GM12878 (cell line): ENCODE data around the gene CETN1. TPM values are rescaled to one million over a fixed set of nuclear protein-coding genes. Genes with fewer than 3 reads are reported as not detected.

Experiments
- ATAC-seq: fragments of 200-7000 bp; cut with Tn5 transposase; 3 replicates; pipeline ENCODE4 v1.9.1; 2020; ENCODE audit warnings: mild to moderate bottlenecking, moderate library complexity
- BruUV-seq: library from RNA; stranded (reverse); fragments of 400-500 nt; replicated peaks from 2 replicates; lab custom pipeline; 2021; lab: Mats Ljungman, UMichigan
- CTCF ChIA-PET: fragments of 300-600 bp; sonication (Branson Sonifier 250); formaldehyde crosslinking; extraction: SDS; loops from one replicate; lab custom pipeline; 2021; ENCODE audit warnings: inconsistent platforms; lab: Yijun Ruan, JAX
- POLR2A ChIA-PET: fragments of 350-600 bp; formaldehyde crosslinking; extraction: SDS; loops from one replicate; lab custom pipeline; 2021; ENCODE audit warnings: inconsistent platforms; lab: Charles Lee
- RAD21 ChIA-PET: fragments of 300-600 bp; sonication (Branson Sonifier 250); formaldehyde crosslinking; loops from one replicate; lab custom pipeline; 2023; ENCODE audit warnings: antibody characterized with exemption; ENCODE audit not compliant: unreplicated experiment; lab: Charles Lee
- SMC1A ChIA-PET: fragments of 300-600 bp; sonication (Branson Sonifier 250); formaldehyde crosslinking; loops from one replicate; lab custom pipeline; 2023; ENCODE audit not compliant: unreplicated experiment, uncharacterized antibody; lab: Charles Lee
- DNase-seq: peaks from one replicate; pipeline ENCODE4 v3.0.0-alpha.2; 2011; ENCODE audit warnings: low read depth, low spot score
- FAIRE-seq: peaks from 3 replicates; lab custom pipeline; 2011; peaks lifted over from hg19 to GRCh38; lab: Jason Lieb, UNC
- H2AFZ ChIP-seq: 2 replicates; pipeline ENCODE4 v1.6.0; 2011; ENCODE audit warnings: low read depth, low read length, control low read depth; ENCODE audit not compliant: control insufficient read depth
- H3K27ac ChIP-seq: 2 replicates; pipeline ENCODE4 v1.5.1; 2011; ENCODE audit warnings: control low read depth; ENCODE audit not compliant: control insufficient read depth, insufficient read depth
- H3K27me3 ChIP-seq, 2 experiments: replicated peaks in 1 of 2; 2 replicates each; pipeline versions ENCODE4 v1.6.0 to v1.6.1; 2011; ENCODE audit warnings: low read length in 1 of 2; ENCODE audit not compliant: control insufficient read depth in 2 of 2, insufficient read depth in 2 of 2
- H3K36me3 ChIP-seq, 2 experiments: 2 replicates each; pipeline ENCODE4 v1.5.1; 2011; ENCODE audit warnings: low read length in 1 of 2; ENCODE audit not compliant: control insufficient read depth in 2 of 2, insufficient read depth in 2 of 2
- H3K4me1 ChIP-seq: 2 replicates; pipeline ENCODE4 v1.6.1; 2011; ENCODE audit warnings: mild to moderate bottlenecking, low read length, moderate library complexity, mixed read lengths; ENCODE audit not compliant: control insufficient read depth, insufficient read depth
- H3K4me2 ChIP-seq: 2 replicates; pipeline ENCODE4 v1.6.0; 2011; ENCODE audit warnings: control low read depth; ENCODE audit not compliant: control insufficient read depth, insufficient read depth
- H3K4me3 ChIP-seq: fragments of 200-600 bp; sonication (generic); 2 replicates; pipeline ENCODE4 v1.5.1; 2016
- H3K79me2 ChIP-seq: 2 replicates; pipeline ENCODE4 v1.6.0; 2011; ENCODE audit warnings: low read length; ENCODE audit not compliant: control insufficient read depth, insufficient read depth
- H3K9ac ChIP-seq: 2 replicates; pipeline ENCODE4 v1.8.0; 2011; ENCODE audit warnings: low read length, control low read depth, mixed read lengths; ENCODE audit not compliant: control insufficient read depth, insufficient read depth
- H3K9me3 ChIP-seq: replicated peaks from 3 replicates; pipeline ENCODE4 v1.5.1; 2011; ENCODE audit warnings: mild to moderate bottlenecking, low read length; ENCODE audit not compliant: control insufficient read depth, insufficient read depth
- H4K20me1 ChIP-seq: 2 replicates; pipeline ENCODE4 v1.6.0; 2011; ENCODE audit not compliant: control insufficient read depth, insufficient read depth
- BACH1 ChIP-seq: fragments of 450-650 bp; IDR thresholded peaks from 2 replicates; pipeline ENCODE4 v1.6.1; 2017; ENCODE audit warnings: mild to moderate bottlenecking, borderline replicate concordance
- EGR1 ChIP-seq, 2 experiments: IDR thresholded peaks; 1 replicate in 1 of 2; 2 replicates in 1 of 2; pipeline ENCODE4 v1.6.1; 2011 to 2012; ENCODE audit warnings: low read depth in 2 of 2, low read length in 2 of 2, borderline replicate concordance in 1 of 2, mild to moderate bottlenecking in 1 of 2, moderate library complexity in 1 of 2
- MYB ChIP-seq: fragments of 150-350 bp; IDR thresholded peaks from 2 replicates; pipeline ENCODE4 v1.6.1; 2014; ENCODE audit warnings: mild to moderate bottlenecking, low read depth, low read length, borderline replicate concordance
- MYC ChIP-seq: IDR thresholded peaks from 2 replicates; pipeline ENCODE4 v1.6.1; 2011; ENCODE audit warnings: mild to moderate bottlenecking, low read length, moderate library complexity, inconsistent platforms; ENCODE audit not compliant: insufficient read depth, insufficient replicate concordance, insufficient read length, severe bottlenecking
- NFYB ChIP-seq: IDR thresholded peaks from 2 replicates; pipeline ENCODE4 v1.6.1; 2011; ENCODE audit warnings: low read depth, mild to moderate bottlenecking, low read length, improper control_type of control experiment, moderate library complexity; ENCODE audit not compliant: insufficient read depth
- PAX5 ChIP-seq: IDR thresholded peaks from 2 replicates; pipeline ENCODE4 v1.6.1; 2011; ENCODE audit warnings: low read depth, low read length, borderline replicate concordance
- POLR2A ChIP-seq: IDR thresholded peaks from 2 replicates; pipeline ENCODE4 v1.6.1; 2011; ENCODE audit warnings: low read depth, mild to moderate bottlenecking, low read length
- POLR2AphosphoS2 ChIP-seq: IDR thresholded peaks from 2 replicates; pipeline ENCODE4 v1.6.1; 2011; ENCODE audit warnings: low read depth, mild to moderate bottlenecking, low read length, improper control_type of control experiment, moderate library complexity
- POU2F2 ChIP-seq: IDR thresholded peaks from 3 replicates; pipeline ENCODE4 v1.6.1; 2011; ENCODE audit warnings: low read depth, mild to moderate bottlenecking, low read length, borderline replicate concordance
- STAT1 ChIP-seq: fragments of 450-650 bp; conservative IDR thresholded peaks from 2 replicates; pipeline ENCODE4 v1.6.1; 2014; ENCODE audit warnings: antibody characterized with exemption, mild to moderate bottlenecking
- YY1 ChIP-seq: IDR thresholded peaks from 2 replicates; pipeline ENCODE4 v1.6.1; 2011; ENCODE audit warnings: low read depth, mild to moderate bottlenecking, low read length
- WGBS: methylation state at CpG from one replicate; pipeline ENCODE4 v1.1.6; 2016; ENCODE audit warnings: low lambda C conversion rate; ENCODE audit not compliant: insufficient replicate concordance, insufficient coverage; ENCODE audit errors: missing lambda C conversion rate; 5-methylcytosine and 5-hydroxymethylcytosine counted together
- in situ Hi-C: fragments of 300-500 bp; cut with MboI; formaldehyde crosslinking; loops from 9 replicates; pipeline ENCODE4 v1.14.3; 2018; ENCODE audit warnings: mixed read lengths
- intact Hi-C: fragments of 100-400 bp; cut with micrococcal nuclease; formaldehyde crosslinking; loops from one replicate; pipeline ENCODE4 v1.14.2; 2022; ENCODE audit not compliant: unreplicated experiment
- polyA plus RNA-seq, 11 experiments: library from polyadenylated mRNA; depleted of rRNA in 4 of 11; unstranded in 6 of 11; stranded (reverse) in 5 of 11; fragments of >200 nt; fragmentation: Nextera tagmentation in 4 of 11; fragmentation: Illumina TruSeq in 1 of 11; extraction: Ambion mirVana in 4 of 11; extraction: Trizol in 1 of 11; gene quantifications; 1 replicate in 1 of 11; 2 replicates in 10 of 11; pipeline versions ENCODE4 v1.2.1 to v1.2.3, GENCODE V29; 2011 to 2016; ENCODE audit warnings: inconsistent platforms in 2 of 11, missing spikeins in 2 of 11, low read depth in 1 of 11
- total RNA-seq, 4 experiments: library from RNA; depleted of rRNA in 3 of 4; stranded (reverse); fragments of >200 nt in 3 of 4; fragmentation: Illumina TruSeq in 1 of 4; extraction: Trizol in 1 of 4; gene quantifications; 2 replicates each; pipeline versions ENCODE4 v1.2.1 to v1.2.3, GENCODE V29; 2013 to 2021
- TF ChIP-seq, protein P1 (sequence below): fragments of 450-650 bp; IDR thresholded peaks from 2 replicates; pipeline ENCODE4 v1.6.1; 2017; ENCODE audit warnings: low read depth, mild to moderate bottlenecking, moderate library complexity
- TF ChIP-seq, protein P2 (sequence below): fragments of 150-350 bp; IDR thresholded peaks from 2 replicates; pipeline ENCODE4 v1.6.1; 2014; ENCODE audit warnings: mild to moderate bottlenecking, low read depth, low read length
- TF ChIP-seq, protein P3 (sequence below): fragments of 450-650 bp; IDR thresholded peaks from 2 replicates; pipeline ENCODE4 v1.6.1; 2017; ENCODE audit warnings: antibody characterized with exemption, mild to moderate bottlenecking, moderate library complexity
- TF ChIP-seq, protein P4 (sequence below): fragments of 450-650 bp; IDR thresholded peaks from 2 replicates; pipeline ENCODE4 v1.6.1; 2017; ENCODE audit warnings: mild to moderate bottlenecking, low read depth, inconsistent platforms; ENCODE audit not compliant: poor library complexity, severe bottlenecking

CETN1 gene
- total and polyA plus RNA-seq, 10 of the 15 experiments (the other 5 are each of a cell fraction or from before 2014, with no cell fraction given): not detected

DNA sequence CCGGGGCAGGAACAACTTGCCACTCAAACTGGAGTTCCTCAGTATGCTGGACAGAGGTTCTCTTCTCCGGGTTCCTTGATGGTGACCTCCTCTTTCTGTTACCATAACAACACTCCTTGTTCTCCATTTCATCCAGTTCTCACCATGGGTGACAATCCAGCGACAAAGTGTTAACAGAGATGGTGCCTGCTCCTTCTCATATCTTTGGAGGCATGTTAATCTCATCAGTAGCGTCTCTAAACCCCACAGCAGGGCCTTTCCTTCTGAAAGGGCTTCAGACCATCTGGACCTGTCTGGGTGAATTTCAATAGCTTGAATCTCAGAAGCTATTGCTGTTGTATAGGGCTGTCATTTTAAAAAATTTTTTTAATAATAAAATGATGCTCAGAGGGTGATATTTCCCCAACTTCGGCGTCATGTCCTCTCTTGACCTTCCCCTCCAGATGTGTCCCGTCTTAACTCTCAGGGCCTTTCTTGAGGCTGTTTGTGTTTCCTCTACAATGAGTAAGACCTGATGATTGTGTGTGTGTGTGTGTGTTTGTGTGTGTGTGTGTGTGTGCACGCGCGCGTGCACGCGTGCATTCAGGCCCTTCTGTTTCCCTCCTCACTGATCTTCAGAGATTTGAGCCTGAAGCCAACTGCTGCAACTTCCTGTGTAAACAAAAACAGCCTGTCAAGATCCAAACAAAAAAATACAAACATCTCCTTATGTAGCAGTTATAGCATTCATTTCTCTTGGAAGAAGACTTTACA is 24.3 kb upstream of the CETN1 start:
- POLR2A ChIA-PET: no interaction called here
- Histone ChIP-seq H3K9ac (no peak overlapping the region), H3K27me3 (no peaks in the 10 kb centered on the region), H4K20me1 (no peaks in the 10 kb centered on the region), H3K4me2 (no peak overlapping the region), H3K27ac (no peak overlapping the region), H3K36me3 (no peaks in the 10 kb centered on the region), H3K4me3 (no peak overlapping the region), H2AFZ (no peak overlapping the region), H3K9me3 (no peaks in the 10 kb centered on the region), H3K4me1 (no peaks in the 10 kb centered on the region), H3K79me2 (no peaks in the 10 kb centered on the region)
- CTCF ChIA-PET: no interaction called here
- ATAC-seq (no peak), FAIRE-seq (no peak), DNase-seq (no peak)
- no TSS peak for BruUV-seq
- WGBS: 64% methylated on average over 13 of the region's 13 CpGs
- SMC1A ChIA-PET: no interaction called here
- in situ Hi-C loops: no loop called here
- RAD21 ChIA-PET: no interaction called here
- intact Hi-C loops: no loop called here
- TF ChIP-seq STAT1 (no peak), NFYB (no peak), BACH1 (no peak), YY1 (no peak), POLR2A (no peak), MYC (no peak), EGR1 (IDR thresholded peaks at IDR 0.05; ENCODE audit: borderline replicate concordance in 1 of 2, low read depth in 2 of 2, low read length in 2 of 2) (no peak), MYB (no peak), PAX5 (no peak), POU2F2 (no peak), POLR2AphosphoS2 (no peak)
- TF ChIP-seq, protein P1, sequence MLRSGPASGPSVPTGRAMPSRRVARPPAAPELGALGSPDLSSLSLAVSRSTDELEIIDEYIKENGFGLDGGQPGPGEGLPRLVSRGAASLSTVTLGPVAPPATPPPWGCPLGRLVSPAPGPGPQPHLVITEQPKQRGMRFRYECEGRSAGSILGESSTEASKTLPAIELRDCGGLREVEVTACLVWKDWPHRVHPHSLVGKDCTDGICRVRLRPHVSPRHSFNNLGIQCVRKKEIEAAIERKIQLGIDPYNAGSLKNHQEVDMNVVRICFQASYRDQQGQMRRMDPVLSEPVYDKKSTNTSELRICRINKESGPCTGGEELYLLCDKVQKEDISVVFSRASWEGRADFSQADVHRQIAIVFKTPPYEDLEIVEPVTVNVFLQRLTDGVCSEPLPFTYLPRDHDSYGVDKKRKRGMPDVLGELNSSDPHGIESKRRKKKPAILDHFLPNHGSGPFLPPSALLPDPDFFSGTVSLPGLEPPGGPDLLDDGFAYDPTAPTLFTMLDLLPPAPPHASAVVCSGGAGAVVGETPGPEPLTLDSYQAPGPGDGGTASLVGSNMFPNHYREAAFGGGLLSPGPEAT: no peak
- TF ChIP-seq, protein P2, sequence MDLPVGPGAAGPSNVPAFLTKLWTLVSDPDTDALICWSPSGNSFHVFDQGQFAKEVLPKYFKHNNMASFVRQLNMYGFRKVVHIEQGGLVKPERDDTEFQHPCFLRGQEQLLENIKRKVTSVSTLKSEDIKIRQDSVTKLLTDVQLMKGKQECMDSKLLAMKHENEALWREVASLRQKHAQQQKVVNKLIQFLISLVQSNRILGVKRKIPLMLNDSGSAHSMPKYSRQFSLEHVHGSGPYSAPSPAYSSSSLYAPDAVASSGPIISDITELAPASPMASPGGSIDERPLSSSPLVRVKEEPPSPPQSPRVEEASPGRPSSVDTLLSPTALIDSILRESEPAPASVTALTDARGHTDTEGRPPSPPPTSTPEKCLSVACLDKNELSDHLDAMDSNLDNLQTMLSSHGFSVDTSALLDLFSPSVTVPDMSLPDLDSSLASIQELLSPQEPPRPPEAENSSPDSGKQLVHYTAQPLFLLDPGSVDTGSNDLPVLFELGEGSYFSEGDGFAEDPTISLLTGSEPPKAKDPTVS: no peak
- TF ChIP-seq, protein P3, sequence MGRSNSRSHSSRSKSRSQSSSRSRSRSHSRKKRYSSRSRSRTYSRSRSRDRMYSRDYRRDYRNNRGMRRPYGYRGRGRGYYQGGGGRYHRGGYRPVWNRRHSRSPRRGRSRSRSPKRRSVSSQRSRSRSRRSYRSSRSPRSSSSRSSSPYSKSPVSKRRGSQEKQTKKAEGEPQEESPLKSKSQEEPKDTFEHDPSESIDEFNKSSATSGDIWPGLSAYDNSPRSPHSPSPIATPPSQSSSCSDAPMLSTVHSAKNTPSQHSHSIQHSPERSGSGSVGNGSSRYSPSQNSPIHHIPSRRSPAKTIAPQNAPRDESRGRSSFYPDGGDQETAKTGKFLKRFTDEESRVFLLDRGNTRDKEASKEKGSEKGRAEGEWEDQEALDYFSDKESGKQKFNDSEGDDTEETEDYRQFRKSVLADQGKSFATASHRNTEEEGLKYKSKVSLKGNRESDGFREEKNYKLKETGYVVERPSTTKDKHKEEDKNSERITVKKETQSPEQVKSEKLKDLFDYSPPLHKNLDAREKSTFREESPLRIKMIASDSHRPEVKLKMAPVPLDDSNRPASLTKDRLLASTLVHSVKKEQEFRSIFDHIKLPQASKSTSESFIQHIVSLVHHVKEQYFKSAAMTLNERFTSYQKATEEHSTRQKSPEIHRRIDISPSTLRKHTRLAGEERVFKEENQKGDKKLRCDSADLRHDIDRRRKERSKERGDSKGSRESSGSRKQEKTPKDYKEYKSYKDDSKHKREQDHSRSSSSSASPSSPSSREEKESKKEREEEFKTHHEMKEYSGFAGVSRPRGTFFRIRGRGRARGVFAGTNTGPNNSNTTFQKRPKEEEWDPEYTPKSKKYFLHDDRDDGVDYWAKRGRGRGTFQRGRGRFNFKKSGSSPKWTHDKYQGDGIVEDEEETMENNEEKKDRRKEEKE: no peak
- TF ChIP-seq, protein P4, sequence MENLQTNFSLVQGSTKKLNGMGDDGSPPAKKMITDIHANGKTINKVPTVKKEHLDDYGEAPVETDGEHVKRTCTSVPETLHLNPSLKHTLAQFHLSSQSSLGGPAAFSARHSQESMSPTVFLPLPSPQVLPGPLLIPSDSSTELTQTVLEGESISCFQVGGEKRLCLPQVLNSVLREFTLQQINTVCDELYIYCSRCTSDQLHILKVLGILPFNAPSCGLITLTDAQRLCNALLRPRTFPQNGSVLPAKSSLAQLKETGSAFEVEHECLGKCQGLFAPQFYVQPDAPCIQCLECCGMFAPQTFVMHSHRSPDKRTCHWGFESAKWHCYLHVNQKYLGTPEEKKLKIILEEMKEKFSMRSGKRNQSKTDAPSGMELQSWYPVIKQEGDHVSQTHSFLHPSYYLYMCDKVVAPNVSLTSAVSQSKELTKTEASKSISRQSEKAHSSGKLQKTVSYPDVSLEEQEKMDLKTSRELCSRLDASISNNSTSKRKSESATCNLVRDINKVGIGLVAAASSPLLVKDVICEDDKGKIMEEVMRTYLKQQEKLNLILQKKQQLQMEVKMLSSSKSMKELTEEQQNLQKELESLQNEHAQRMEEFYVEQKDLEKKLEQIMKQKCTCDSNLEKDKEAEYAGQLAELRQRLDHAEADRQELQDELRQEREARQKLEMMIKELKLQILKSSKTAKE: no peak
